Stimulated activated CD8-positive, alpha-beta memory T cell treated with anti-CD3 and anti-CD28 coated beads, Interleukin-4, amount 100 ng/mL, for 4 hours (primary cell): ENCODE data around the gene MOXD1.

Source experiments
- DNase-seq, 2 donors: peaks; one replicate each; pipeline ENCODE4 v3.0.0-alpha.2; 2020; ENCODE audit warnings: low read depth in 2 of 2, low spot score in 1 of 2

The MOXD1 gene

GRCh38 chr6:132400883-132401617 is at the start of gene MOXD1:
Gene MOXD1 (minus strand): TSS chr6:132401475. CDS start chr6:132401426, 49 bp downstream.
- DNase-seq, result no peak

- no peak for DNase-seq
Observed at GRCh38 chr6:132446855-132447241, 45.6 kb upstream of the MOXD1 start.

GRCh38 chr6:132446141-132446854 is 45.0 kb upstream of the MOXD1 start:
- DNase-seq, result no peak

DNA sequence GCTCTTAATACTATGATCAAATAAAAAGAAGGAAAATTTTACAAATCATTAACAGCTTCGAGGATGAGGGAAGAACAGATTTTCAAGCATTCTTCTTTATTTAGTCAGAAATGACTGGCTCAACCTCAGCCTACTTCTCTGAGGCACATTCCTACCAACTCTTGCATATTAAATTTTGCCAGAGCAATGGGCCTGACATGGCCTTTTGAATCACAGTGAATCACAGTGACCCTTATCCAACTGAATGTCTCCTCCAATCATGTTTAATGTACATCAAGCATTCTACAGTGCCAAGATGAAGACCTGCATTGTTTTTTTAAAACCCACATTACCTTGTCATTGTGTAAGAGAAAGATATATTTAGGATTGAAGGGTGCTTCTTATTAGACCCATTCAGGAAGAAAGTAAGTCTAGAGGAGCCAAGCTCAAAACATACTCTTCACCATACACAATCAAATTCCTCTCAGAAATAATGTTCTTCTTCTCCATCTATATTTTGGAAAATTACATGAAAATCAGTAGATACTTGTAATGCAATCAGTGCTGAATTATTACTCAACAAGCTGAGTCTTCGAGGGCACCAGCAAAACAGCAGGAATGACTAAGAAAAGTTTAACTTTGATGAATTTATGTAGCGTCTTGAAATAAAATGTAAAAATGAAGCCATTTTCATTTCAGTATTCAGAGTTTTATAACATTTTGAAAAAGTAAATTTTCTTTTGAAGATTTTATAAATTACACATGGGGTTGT is 44.1 kb upstream of the MOXD1 start:
- no peak for DNase-seq

DNA sequence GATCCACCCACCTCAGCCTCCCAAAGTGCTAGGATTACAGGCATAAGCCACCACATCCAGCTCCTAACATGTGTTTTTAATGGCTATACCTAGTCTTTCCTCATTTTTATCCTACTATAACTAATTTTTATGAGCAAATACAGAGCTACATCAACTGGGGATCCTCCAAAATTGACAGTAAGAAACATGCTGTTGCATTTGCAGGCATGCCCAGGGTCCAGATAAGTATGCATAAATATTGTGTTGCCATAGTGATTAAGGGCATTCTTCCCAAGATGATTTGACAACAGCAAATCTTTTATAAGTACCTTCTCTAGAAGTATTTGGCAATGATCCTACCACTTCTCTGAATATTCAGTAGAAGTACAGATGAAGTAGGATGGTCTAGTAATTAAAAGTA is 41.9 kb upstream of the MOXD1 start:
- no peak for DNase-seq

- DNase-seq, result no peak
Observed at GRCh38 chr6:132430110-132430509, 28.8 kb upstream of the MOXD1 start.

DNA sequence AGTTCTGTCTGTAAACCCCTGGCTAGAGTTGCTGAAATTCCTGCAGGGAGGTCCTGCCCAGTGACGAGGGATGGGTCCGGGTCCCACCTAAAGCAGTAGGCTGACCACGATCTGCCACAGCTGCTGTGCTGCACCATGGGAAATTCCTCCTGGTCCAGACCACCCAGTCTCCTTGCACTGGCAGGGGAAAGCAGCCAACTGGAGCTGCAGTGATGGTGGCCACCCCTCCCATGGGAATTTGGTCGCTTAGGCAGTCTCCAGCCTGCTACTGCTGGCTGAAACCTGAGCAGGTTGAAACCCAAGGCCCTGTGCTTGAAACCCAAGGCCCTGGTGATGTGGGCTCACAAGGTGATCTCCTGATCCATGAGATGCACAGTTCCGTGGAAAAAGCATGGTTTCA is 23.9 kb upstream of the MOXD1 start:
- DNase-seq, result no peak

- DNase-seq, result no peak
Observed at GRCh38 chr6:132423839-132424238, 22.6 kb upstream of the MOXD1 start.

GRCh38 chr6:132418235-132418965 is 17.1 kb upstream of the MOXD1 start:
- DNase-seq, result no peak

- no peak for DNase-seq
Observed at GRCh38 chr6:132414761-132415160, 13.5 kb upstream of the MOXD1 start.

- no peak for DNase-seq
Observed at GRCh38 chr6:132414322-132414721, 13.0 kb upstream of the MOXD1 start.

- no peak for DNase-seq
Observed at GRCh38 chr6:132413499-132413802, 12.2 kb upstream of the MOXD1 start.

- DNase-seq, result no peak
Observed at GRCh38 chr6:132412656-132413498, 11.6 kb upstream of the MOXD1 start.

DNA sequence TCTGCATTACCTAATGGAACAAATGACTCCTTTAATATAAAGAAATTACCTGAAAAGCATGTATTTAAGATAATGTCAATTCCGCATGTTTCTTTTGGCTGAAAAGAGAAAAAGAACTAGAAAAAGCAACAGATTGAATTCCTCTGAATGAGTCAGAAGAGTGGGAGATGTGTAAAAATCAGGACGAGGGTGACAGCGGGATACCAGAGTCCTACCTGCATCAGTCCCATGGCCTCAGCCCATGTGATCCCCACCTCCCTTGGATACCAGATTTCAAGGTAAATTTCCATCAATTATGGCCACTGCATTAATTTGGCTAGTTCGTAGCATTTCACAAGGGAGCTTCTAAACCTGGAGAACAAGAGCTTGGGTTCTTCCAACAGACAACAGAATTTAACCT is 10.0 kb upstream of the MOXD1 start:
- no peak for DNase-seq

GRCh38 chr6:132410830-132411229 is 9.6 kb upstream of the MOXD1 start:
- DNase-seq, result no peak

- no peak for DNase-seq
Observed at GRCh38 chr6:132405143-132405915, 4.1 kb upstream of the MOXD1 start.

DNA sequence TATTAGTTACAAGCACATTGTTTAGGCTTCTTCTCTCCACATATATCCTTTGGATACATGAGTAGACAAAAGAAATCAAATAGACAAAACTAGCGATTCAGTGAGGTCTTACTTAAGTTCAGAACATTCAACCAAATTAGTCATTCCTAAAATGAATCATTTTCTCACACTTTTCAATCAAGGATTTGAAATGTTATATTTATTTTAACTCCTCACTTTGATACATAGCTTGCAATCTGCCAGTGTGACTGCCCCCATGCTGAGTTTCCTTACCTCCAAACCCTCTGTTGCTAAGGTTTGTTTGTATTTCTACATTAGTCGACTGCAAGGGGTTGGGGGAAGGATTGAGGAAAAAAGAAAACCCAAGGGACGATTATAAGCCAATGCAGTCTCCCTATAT is 3.5 kb upstream of the MOXD1 start:
- no peak for DNase-seq

DNA sequence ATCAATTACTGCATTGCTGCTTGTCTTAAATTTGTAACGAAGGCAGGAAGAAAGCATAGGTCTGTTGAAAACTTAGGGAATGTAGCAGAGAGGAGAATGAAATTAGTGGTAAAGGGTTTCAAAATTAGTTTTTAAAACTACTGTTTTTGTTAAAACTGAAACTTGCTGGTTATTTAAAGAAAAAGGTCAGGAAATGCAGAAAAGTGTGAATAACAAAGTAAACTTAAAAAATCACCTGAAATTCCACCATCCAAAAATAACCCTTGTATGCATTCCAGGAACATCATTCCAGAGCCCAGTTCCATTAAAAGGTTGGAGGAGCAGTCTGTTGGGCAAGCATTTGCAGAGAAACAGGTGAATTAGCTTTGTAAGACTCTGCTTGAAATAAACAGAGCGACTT is 3.1 kb upstream of the MOXD1 start:
- no peak for DNase-seq

GRCh38 chr6:132401618-132402285 is 477 bp upstream of the MOXD1 start:
- DNase-seq, result no peak

GRCh38 chr6:132400555-132400882 is 756 bp downstream of the MOXD1 start:
- no peak for DNase-seq
